GM19023 (cell line): Measurements from ENCODE around the gene TMEM175.
"Not testable (repeated sequence)": the region's sequence is repeated elsewhere in the genome, so short reads cannot be mapped to it uniquely, and the experiment has no call there.

Experiments used
- ATAC-seq: cut with Tn5 transposase; IDR thresholded peaks from one replicate; pipeline ENCODE4 v1.9.1; 2021; ENCODE audit warnings: mild to moderate bottlenecking, moderate library complexity; ENCODE audit not compliant: unreplicated experiment

Gene TMEM175

GRCh38 chr4:987624-988513 is 55.6 kb downstream of the TMEM175 start:
- no peak for ATAC-seq

DNA sequence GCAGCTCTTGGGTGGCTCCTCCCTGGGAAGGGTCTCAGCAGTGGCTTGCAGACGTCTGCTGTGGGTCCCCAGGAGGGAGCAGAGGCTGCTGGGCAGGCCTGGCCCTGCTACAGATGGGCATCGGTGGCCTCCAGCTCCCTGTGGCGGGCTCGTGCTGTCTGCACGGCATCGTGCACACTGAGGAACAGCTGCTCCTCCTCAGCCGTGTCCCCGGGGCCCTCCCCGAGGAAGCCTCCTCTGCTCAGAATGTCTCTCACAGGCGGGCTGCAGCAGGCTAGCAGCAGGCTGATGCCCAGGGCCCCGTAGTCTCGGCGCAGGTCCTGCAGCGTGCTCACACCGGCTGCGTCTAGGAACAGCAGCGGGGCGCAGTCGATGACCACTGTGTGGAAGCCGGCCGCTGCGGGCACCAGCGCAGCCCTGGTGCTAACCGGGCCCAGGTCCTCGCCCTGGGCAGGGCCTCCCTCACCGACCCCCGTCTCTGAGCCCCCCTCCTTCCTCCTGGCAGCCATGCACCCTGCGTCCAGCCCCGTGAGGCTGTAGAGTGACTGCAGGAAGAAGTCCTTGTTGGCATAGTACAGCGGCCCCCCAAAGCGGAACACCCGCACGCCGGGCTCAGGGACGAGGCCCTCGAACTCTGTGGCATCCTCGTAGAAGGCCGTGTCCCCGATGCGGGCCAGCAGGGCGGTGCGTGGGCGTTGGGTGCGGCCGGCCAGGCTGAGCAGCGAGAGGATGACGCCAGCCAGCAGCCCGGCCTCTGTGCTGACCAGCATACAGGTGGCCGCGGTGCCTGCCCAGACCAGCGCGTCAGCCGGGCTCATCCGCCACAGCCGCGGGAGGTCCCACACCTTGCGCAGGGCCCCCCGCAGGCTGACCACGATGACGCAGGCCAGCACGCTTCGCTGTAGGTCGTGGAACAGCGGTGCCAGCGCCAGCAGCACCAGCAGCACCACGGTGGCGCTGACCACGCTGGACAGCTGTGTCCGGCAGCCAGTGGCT is 56.8 kb downstream of the TMEM175 start:
- ATAC-seq, result no peak

- no peak for ATAC-seq
These were observed 57.6 kb downstream of the TMEM175 start for GRCh38 chr4:989722-990471.

DNA sequence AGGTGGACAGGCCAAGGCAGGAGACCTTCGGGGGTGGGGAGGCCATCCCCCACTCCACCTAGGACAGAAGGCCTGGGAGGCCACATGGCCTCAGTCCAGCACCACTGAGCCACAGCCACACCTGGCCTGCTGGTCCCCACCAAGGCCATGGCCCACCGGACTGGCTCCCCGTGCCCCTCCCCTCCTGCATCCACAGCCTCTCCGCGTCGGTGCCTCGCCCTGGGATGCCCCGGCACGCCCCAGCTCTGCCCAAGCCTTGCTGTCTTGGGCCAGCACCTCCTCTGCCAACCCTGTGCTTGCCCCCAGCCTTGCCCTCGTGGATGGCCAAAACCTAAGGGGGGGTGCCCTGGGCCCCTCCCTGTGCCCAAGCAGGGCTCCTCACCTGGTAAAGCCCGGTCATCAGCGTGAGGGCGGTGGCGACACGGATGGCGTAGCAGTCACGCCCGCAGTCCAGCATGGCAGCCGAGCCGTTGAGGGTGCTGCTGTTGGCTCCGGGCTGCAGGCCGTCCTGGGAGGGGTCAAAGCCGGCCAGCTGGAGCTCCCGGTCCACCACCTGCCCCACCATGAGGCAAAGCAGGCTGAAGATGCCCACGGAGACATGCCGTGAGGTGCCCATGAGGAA is 58.6 kb downstream of the TMEM175 start:
- ATAC-seq, result no peak

DNA sequence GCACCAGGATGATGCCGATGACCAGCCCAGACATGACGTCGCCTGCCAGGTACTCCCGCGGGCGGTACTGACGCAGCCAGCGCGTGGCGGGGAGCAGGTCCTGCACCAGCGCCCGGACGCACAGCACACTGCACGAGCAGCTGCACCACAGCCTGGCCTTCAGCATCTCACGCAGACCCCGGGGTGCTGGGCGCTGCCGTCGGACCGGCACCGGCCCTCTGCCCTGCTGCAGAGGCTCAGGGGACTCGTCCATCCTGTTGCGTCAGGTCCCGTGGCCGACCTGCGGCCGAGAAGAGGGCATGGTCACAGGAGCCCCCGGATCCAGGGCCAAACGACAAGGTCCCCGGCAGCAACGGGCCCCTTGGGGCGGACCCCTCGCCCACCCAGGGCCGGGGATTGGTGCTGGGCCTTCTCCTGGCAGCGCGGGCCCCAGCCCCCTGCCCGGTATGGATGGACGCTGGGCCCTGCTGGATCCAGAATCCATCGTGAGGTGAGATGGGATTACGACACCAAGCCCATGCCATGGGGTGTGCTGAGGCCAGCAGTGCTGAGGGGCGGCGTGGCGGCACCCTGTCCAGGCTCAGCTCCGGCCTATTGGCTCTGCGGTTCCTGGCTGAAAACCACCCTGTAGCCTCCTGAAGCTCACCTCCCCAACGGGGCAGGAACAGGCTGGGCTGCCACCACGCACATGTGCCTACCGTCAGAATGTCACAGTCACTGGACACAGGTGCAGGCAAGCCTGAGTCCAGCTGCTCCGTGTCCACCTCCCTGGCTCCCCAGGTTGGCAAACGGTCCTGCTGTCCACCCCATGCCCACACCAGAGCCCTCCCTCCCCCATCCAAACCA is 59.4 kb downstream of the TMEM175 start:
- no peak for ATAC-seq

DNA sequence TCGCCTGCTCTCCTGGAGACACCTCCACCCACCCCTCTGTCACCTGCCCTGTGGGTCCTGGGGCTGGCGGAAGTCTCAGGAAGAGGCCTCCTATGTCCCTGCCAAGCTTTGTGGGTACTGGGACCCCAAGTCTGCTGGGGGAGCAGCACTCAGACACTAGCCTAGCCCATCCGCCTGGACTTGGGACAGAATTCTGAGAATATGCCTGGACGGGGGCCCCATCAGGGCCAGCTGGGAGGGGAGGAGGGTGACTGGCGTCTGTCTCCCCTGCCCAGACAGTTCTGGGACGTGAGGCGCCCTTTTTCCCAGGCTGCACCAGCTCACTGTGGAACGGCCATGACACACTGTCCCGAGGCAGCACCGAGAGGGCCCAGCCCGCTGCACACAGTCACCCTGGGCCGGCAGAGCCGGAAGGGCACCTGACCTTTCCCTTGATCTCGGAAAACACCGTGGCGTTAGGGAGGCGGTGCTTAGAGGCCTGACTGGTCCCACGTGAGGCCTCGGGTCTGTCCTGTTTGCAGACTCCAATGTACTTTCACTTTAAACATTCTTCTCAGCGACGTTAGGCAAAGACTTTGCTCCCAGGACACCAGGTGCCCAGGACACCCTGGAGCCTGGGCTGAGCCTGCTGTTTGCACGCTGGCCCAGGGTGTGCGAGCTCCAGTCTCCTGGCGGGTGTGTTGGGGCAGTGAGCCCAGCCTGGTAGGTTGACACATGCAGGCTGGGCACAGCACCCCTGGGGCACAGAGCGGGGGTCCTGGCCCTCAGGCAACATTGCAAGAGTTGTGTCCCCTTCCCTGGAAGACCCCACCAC is 60.2 kb downstream of the TMEM175 start:
- no peak for ATAC-seq

GRCh38 chr4:993111-994029 is 61.1 kb downstream of the TMEM175 start, which contains the start of gene SLC26A1:
SLC26A1 (minus strand) TSS chr4:993404; CDS start chr4:991703, 1,701 bp downstream.
- ATAC-seq, result no peak

DNA sequence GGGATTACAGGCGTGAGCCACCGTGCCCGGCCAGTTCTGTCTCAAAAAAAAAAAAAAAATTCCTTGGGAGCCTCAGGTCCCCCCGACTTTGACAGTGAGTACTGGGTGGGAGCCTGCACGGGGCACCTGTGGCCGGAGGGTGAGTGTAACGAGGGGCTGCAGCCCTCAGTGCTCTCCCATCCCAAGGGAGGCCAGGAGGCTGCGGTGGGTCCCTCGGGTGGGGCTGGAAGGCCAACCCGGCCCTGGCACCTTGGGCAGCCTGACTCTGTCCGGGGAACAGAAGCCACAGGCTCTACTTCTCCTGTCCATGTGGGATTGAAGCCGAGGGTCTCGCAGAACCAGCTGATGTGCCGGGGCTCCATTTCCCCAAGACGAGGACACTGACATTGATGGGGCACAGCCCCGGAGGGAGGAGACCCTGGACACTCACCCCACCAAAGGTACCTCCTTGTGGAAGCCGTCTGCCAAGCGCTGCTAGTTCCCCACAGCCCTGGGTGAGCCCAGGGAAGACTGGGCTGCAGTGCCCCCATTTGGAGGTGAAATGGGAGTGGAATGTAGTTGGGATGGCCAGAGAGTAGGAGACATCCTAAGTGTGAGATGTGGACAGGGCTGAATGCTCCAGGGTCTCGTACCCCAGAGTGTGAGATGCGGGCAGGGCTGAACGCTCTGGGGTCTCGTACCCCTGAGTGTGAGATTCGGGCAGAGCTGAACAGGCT is 63.2 kb downstream of the TMEM175 start:
- no peak for ATAC-seq

DNA sequence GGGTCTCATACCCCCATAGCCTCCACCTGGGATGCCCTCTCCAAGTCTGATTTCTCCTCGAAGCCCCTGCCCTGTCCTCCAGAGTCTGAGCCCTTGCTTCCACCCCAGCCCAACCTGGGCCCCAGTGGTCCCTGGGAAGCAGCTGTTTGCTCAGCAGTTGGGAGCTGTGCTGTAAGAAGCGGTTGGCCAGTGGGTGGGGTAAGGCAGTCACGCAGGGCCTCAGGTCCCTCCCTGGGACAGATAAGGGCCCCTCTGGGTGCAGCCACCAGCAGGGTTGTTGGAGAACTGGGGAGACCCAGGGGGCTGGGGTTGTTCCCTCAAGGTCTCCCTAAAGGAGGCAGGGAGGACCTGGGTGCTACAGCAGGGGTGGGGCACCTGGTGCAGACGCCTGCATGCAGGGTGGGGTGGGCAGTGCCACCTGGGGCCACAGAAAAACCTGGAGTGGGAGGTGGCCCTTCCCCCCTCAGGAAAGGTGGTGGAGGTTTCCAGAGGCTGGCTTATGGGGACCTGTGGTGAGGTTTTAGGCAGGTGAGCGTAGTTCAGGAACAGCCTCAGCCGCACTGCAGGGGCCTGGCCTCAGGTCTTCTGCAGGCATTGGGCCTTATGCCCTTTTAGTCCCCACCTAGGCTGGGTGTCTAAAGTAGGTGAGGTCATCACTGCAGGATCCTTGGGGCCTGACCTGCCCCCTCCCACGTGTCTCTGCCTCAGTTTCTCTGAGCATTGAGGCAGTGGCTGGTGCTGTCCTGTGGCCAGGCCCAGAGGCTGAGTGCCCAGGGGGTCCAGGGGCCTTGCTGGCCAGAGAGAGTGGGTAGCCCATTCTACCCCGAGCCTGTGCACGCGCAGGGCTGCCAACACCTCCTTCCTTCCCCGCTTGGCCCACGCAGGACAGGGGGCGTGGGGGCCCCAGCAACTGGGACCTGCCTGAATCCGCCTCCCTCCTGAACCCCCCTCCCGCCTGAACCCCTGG is 64.1 kb downstream of the TMEM175 start:
- ATAC-seq, result no peak

- ATAC-seq, result no peak
These were observed 64.7 kb downstream of the TMEM175 start for GRCh38 chr4:996997-997374.

- ATAC-seq, result no peak
These were observed 65.3 kb downstream of the TMEM175 start for GRCh38 chr4:997375-998071.

DNA sequence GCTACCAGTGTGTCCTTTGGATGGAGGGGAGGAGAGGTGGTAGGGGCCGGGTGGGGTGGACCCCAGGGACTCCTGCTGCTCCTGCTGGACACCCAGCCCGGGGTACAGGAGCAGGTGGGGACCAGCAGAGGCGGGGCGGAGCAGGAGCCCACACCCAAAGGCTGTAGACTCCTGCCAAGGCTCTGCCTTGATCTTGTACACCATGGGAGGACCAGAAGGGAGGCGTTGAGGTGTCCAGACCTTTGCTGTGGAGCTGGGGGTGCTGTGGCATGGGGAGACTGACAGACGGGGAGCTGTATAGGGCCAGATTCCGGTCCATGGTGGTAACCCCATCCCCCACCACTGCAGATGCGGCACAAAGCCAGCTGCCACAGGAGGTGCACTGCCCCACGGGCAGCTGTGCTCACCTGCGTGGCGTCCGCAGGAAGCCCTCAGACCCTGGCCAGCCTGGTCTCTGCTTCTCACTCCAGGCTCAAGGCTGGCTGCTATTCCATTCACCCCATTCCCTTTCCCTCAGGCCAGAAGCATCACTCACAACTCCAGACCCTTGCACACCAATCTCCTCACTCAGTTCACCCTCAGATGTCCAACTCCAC is 65.9 kb downstream of the TMEM175 start:
- ATAC-seq, result no peak

DNA sequence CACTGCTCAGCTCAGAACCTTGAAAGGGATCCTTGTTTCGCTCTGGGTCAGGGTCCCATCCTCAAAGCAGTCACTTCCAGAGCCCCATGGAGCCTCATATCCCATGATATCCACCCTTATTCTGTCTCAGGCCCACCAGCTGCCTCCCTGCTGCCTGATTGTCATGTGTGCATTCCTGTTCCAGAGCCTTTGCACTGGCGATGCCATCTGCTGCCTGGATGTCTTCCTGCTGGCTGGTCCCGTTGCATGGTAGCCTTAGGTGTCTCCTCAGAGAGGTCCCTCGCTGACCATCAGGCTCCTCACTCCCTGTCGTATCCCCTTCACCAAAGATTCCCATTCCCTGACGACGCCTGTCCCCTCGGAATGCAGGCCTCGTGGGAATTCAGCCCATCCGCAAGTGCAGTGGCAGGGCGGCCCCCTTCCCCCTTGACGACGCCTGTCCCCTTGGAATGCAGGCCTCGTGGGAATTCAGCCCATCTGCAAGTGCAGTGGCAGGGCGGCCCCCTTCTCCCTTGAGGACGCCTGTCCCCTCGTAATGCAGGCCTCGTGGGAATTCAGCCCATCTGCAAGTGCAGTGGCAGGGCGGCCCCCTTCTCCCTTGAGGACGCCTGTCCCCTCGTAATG is 67.1 kb downstream of the TMEM175 start:
- ATAC-seq, result not testable (repeated sequence)

GRCh38 chr4:999882-1000425 is 67.7 kb downstream of the TMEM175 start:
- ATAC-seq, result no peak
